Skeletal muscle tissue (tissue), 4 donors: ENCODE results near the gene GJC1. TPM values are rescaled to one million over a fixed set of nuclear protein-coding genes. Genes with fewer than 3 reads are reported as not detected.
A peak's percentile ranks its signal among the peaks of the same experiment; 100 is the strongest.

Experiments used
- H3K27ac ChIP-seq: one replicate; pipeline ENCODE4 v1.7.0; 2013; ENCODE audit warnings: mild to moderate bottlenecking, low read depth, low read length, inconsistent platforms
- H3K27me3 ChIP-seq, 3 donors: one replicate each; pipeline ENCODE4 v1.7.0; 2013; ENCODE audit warnings: low read length in 3 of 3; ENCODE audit not compliant: control insufficient read depth in 3 of 3, insufficient read depth in 3 of 3
- H3K36me3 ChIP-seq, 3 donors: one replicate each; pipeline ENCODE4 v1.7.0; 2013; ENCODE audit warnings: low read length in 3 of 3; ENCODE audit not compliant: control insufficient read depth in 3 of 3, insufficient read depth in 3 of 3
- H3K4me1 ChIP-seq, 3 donors: one replicate each; pipeline ENCODE4 v1.7.0; 2013; ENCODE audit warnings: low read length in 3 of 3, mild to moderate bottlenecking in 3 of 3; ENCODE audit not compliant: control insufficient read depth in 3 of 3, insufficient read depth in 3 of 3
- H3K4me3 ChIP-seq, 3 donors: one replicate each; pipeline ENCODE4 v1.7.0; 2013; ENCODE audit warnings: low read length in 3 of 3
- H3K9ac ChIP-seq, 3 donors: one replicate each; pipeline ENCODE4 v1.7.0; 2013; ENCODE audit warnings: low read length in 3 of 3, mild to moderate bottlenecking in 3 of 3, moderate library complexity in 2 of 3, low read depth in 1 of 3
- H3K9me3 ChIP-seq, 3 donors: one replicate each; pipeline ENCODE4 v1.7.0; 2013; ENCODE audit warnings: low read length in 3 of 3; ENCODE audit not compliant: control insufficient read depth in 3 of 3
- total RNA-seq: library from RNA; depleted of rRNA; stranded (reverse); fragments of >200 nt; gene quantifications from one replicate; pipeline ENCODE4 v1.2.3, GENCODE V29; 2014
- donor health status: Osteomylitis.

GJC1 gene
- total RNA-seq, 1 donor from 2014 or later: 24.5 TPM

GRCh38 chr17:44780845-44781480, 49.1 kb downstream of the GJC1 start:
- H3K4me1 ChIP-seq: peaks cover 19 to 28% (median 20%) of the 10 kb centered on the region in 3 donors

GRCh38 chr17:44780161-44780560, 49.9 kb downstream of the GJC1 start:
- peaks cover 23 to 33% (median 25%) of the 10 kb centered on the region in 3 donors for H3K4me1 ChIP-seq
- no peaks in the 10 kb centered on the region for H3K9me3 ChIP-seq
- H3K36me3 ChIP-seq: no peaks in the 10 kb centered on the region
- peaks cover 5 to 20% (median 13%) of the 10 kb centered on the region in 3 donors for H3K27me3 ChIP-seq
- no peak overlapping the region for H3K4me3 ChIP-seq
- H3K9ac ChIP-seq: no peak overlapping the region
- H3K27ac ChIP-seq: no peak overlapping the region

More at GRCh38 chr17:44780845-44781480, 49.1 kb downstream of the GJC1 start:
- no peak overlapping the region for H3K27ac ChIP-seq
- H3K9ac ChIP-seq: no peak overlapping the region
- H3K9me3 ChIP-seq: no peaks in the 10 kb centered on the region
- H3K4me3 ChIP-seq: no peak overlapping the region
- H3K27me3 ChIP-seq: peaks cover 5 to 20% (median 13%) of the 10 kb centered on the region in 3 donors
- H3K36me3 ChIP-seq: no peaks in the 10 kb centered on the region

DNA sequence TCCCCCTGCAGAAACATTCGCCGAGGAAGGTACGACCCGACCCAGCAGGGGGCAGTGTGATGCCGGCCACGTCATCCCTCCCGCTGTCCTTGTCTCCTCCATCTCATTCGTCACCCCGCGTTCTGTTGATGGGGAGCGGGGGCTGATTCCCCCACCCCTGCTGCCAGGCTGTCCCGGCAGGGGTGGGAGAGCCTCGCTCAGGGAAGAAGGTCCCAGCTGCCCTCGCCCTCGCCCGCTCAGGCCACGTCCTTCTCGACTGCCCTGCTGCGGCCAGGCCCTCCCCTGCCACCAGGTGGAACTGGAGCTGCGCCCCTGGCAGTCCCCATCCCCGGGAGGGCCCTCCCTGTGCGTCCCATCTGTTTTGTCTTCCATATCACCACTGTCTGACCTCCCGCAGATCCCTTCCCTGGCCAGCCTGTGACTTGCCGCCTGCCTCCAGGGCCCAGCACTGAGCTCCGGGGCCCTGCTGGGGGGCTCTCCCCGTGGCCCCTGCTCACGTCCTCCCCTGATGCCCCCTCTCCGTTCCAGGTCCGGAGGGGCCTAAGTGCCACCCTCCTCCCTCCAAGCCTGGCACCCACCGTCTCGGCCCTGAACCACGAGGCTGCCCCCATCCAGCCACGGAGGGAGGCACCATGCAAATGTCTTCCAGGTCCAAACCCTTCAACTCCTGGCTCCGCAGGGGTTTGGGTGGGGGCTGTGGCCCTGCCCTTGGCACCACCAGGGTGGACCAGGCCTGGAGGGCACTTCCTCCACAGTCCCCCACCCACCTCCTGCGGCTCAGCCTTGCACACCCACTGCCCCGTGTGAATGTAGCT, 50.7 kb downstream of the GJC1 start:
- no peak overlapping the region for H3K9ac ChIP-seq
- no peaks in the 10 kb centered on the region for H3K36me3 ChIP-seq
- no peak overlapping the region for H3K27ac ChIP-seq
- peaks cover 28 to 37% (median 32%) of the 10 kb centered on the region in 3 donors for H3K4me1 ChIP-seq
- H3K9me3 ChIP-seq: no peaks in the 10 kb centered on the region
- peaks cover 5 to 20% (median 13%) of the 10 kb centered on the region in 3 donors for H3K27me3 ChIP-seq
- H3K4me3 ChIP-seq: peak overlapping the region; percentile 43 to 68 (median 52)

GRCh38 chr17:44778656-44779210, 51.4 kb downstream of the GJC1 start:
- peak overlapping the region in 2 of 3 donors; percentile 43 to 68 for H3K4me3 ChIP-seq
- H3K9me3 ChIP-seq: no peaks in the 10 kb centered on the region
- no peak overlapping the region for H3K9ac ChIP-seq
- H3K36me3 ChIP-seq: no peaks in the 10 kb centered on the region
- H3K27me3 ChIP-seq: peaks cover 8 to 20% (median 13%) of the 10 kb centered on the region in 3 donors
- peaks cover 28 to 37% (median 36%) of the 10 kb centered on the region in 3 donors for H3K4me1 ChIP-seq
- H3K27ac ChIP-seq: no peak overlapping the region

DNA sequence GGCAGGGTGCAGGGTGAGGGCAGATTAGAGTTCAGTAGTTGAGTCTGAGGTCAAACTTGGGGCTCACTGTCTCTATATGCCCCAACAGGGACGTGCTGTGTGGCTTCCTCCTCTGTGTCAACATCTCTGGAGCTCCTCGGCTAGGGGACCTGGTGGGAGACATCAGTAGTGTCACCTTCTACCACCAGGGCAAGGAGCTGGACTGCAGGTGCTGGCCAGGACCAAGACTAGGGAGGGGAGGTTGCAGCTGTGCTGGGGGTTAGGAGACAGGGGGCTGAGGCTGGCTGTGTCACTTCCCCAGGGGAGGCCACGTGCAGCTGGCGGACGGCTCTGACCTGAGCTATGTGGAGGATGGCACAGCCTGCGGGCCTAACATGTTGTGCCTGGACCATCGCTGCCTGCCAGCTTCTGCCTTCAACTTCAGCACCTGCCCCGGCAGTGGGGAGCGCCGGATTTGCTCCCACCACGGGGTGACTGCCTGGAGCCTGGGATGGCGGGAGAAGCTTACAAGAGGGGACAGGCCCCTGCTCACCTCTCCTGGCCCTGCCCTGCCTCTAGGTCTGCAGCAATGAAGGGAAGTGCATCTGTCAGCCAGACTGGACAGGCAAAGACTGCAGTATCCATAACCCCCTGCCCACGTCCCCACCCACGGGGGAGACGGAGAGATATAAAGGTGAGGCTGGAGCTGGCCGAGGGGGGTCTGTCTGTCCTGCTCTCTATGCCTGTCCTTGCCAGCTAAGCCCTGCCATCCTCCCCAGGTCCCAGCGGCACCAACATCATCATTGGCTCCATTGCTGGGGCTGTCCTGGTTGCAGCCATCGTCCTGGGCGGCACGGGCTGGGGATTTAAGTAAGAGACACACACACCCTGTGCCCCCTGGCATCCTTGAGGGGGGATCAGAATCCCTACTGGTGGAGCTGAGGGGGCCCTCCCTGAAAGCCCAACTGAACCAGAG, 52.4 kb downstream of the GJC1 start:
- H3K4me1 ChIP-seq: peaks cover 25 to 36% (median 35%) of the 10 kb centered on the region in 3 donors
- H3K9ac ChIP-seq: no peak overlapping the region
- H3K4me3 ChIP-seq: no peak overlapping the region
- no peak overlapping the region for H3K27ac ChIP-seq
- H3K27me3 ChIP-seq: peaks cover 12 to 30% (median 19%) of the 10 kb centered on the region in 3 donors
- H3K9me3 ChIP-seq: no peaks in the 10 kb centered on the region
- no peaks in the 10 kb centered on the region for H3K36me3 ChIP-seq

DNA sequence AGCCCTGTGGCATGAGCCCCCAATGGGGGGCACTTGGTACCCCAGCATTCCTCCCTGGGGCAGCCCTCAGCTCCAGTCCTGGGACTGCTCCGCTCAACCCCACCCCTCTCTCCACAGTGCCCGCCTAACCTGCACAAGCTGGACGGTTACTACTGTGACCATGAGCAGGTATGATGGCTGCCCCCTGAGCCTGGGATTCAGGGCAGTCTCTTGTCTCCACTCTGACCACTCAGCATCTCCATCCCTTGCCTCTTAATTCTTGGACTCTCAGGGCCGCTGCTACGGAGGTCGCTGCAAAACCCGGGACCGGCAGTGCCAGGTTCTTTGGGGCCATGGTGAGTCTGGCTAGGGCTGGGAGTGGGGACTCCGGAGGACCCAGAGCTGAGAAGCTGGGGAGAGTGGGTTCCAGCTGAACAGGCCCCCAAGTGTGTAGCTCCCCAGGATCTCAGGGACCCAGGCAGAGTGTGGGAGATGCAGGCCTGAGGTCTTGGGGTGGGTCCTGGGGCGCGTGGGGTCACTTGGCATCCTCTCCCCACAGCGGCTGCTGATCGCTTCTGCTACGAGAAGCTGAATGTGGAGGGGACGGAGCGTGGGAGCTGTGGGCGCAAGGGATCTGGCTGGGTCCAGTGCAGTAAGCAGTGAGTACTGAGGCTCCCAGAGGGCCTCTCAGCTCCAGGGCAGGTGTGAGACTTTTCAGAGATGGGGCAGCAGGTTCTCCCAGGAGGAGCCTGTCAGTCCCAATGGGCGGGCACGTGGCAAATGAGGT, 53.3 kb downstream of the GJC1 start:
- Histone ChIP-seq H3K9ac (no peak overlapping the region), H3K27ac (no peak overlapping the region), H3K9me3 (no peaks in the 10 kb centered on the region), H3K27me3 (peaks cover 12 to 32% (median 19%) of the 10 kb centered on the region in 3 donors), H3K4me3 (no peak overlapping the region), H3K36me3 (no peaks in the 10 kb centered on the region), H3K4me1 (peaks cover 23 to 35% (median 27%) of the 10 kb centered on the region in 3 donors)

DNA sequence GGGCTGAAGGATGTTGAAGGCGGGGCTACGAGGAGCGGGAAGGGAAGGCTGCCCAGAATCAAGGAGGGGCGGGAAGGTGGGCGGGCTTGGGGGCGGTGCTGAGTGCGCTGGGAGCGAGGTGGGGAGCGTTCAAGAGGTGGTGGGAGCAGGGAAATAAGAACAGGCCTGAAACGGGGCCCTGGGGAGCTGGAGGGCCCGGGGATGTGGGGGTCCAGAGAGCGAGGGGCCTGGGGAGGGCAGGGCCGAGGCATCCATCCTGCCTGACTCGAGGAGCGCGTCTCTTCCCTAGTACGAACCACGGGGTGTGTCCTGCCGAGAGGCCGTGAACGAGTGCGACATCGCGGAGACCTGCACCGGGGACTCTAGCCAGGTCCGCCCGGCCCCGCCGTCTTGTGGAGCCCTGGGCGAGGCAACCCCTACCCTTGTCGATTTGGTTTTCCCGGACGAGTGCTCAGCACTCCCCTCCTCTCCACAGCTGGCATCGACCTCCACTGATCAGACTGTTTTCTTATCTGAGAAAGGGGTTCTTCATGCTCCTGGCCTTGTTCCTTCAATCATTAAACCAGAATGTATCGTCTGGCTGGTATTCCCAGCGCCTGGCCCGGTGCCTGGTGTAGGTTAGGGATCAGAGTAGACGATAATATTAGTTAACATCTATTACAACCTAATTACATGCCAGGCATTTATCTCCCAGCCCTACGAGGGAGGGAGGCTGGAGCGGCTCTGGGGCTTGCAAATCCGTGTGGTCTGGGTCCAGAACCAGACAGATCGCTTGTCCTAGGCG, 54.1 kb downstream of the GJC1 start:
- Histone ChIP-seq H3K27ac (no peak overlapping the region), H3K36me3 (no peaks in the 10 kb centered on the region), H3K9ac (peak overlapping the region in 2 of 3 donors; percentile 33 to 54), H3K9me3 (no peaks in the 10 kb centered on the region), H3K4me3 (peak overlapping the region; percentile 46 to 76 (median 54)), H3K4me1 (peaks cover 17 to 28% (median 20%) of the 10 kb centered on the region in 3 donors), H3K27me3 (peaks cover 12 to 32% (median 19%) of the 10 kb centered on the region in 3 donors)

- H3K9me3 ChIP-seq: no peaks in the 10 kb centered on the region
- peaks cover 12 to 35% (median 19%) of the 10 kb centered on the region in 3 donors for H3K27me3 ChIP-seq
- no peaks in the 10 kb centered on the region for H3K36me3 ChIP-seq
- peak overlapping the region; percentile 1 to 62 (median 20) for H3K9ac ChIP-seq
- H3K4me3 ChIP-seq: peak overlapping the region; percentile 65 to 77 (median 76)
- no peak overlapping the region for H3K27ac ChIP-seq
- peaks cover 17 to 27% (median 20%) of the 10 kb centered on the region in 3 donors for H3K4me1 ChIP-seq
Measured at GRCh38 chr17:44775136-44775837, 54.8 kb downstream of the GJC1 start.
